Measurements from ENCODE around the gene RDH5. TPM values are rescaled to one million over a fixed set of nuclear protein-coding genes. Genes with fewer than 3 reads are reported as not detected.

Gene RDH5
- total and polyA plus RNA-seq, 8 donors, result 4.3 to 11.6 (median 10.2) TPM

- Histone ChIP-seq H3K27me3 (no peaks in the 10 kb centered on the region), H3K9me3 (no peaks in the 10 kb centered on the region), H3K4me3 (peak overlapping the region; percentile 78 to 93), H3K36me3 (peaks cover 0 to 46% of the 10 kb centered on the region in 2 donors), H3K4me1 (peaks cover 15 to 70% of the 10 kb centered on the region in 2 donors), H3K27ac (peak overlapping the region; percentile 97 to 100)
- intact Hi-C loops (cut with DNase I), result no loop called here
- DNase-seq (peak in 2 of 4 donors; percentile 58 to 82), ATAC-seq (peak; percentile 17)
- TF ChIP-seq CTCF (IDR thresholded peaks at IDR 0.05), result no peak
Observed at GRCh38 chr12:55727643-55728185, 7.5 kb downstream of the RDH5 start.

- intact Hi-C loops (cut with DNase I), result no loop called here
- Histone ChIP-seq H3K36me3 (peaks cover 0 to 39% of the 10 kb centered on the region in 2 donors), H3K27me3 (no peaks in the 10 kb centered on the region), H3K4me1 (peaks cover 15 to 70% of the 10 kb centered on the region in 2 donors), H3K27ac (peak overlapping the region; percentile 97 to 100), H3K4me3 (peak overlapping the region; percentile 78 to 93), H3K9me3 (no peaks in the 10 kb centered on the region)
- ATAC-seq (peak; percentile 59), DNase-seq (peak in 3 of 4 donors; percentile 87 to 94 (median 90))
- TF ChIP-seq CTCF (IDR thresholded peaks at IDR 0.05), result no peak
Observed at GRCh38 chr12:55728186-55728938, 8.2 kb downstream of the RDH5 start.

- intact Hi-C loops (cut with DNase I), result no loop called here
- Histone ChIP-seq H3K4me3 (peak within 1 kb of the TSS; percentile 78 to 93), H3K9me3 (no peaks in the 10 kb centered on the region), H3K4me1 (peaks cover 15 to 63% of the 10 kb centered on the region in 2 donors), H3K36me3 (peaks cover 0 to 31% of the 10 kb centered on the region in 2 donors), H3K27ac (peak within 1 kb of the TSS; percentile 97 to 100), H3K27me3 (no peaks in the 10 kb centered on the region)
- ATAC-seq (peak; percentile 82), DNase-seq (peak; percentile 87 to 98 (median 94))
- no peak for TF ChIP-seq CTCF (IDR thresholded peaks at IDR 0.05)
Observed at GRCh38 chr12:55728939-55729818, 9.0 kb downstream of the RDH5 start, which contains the start of gene CD63. CD63 (minus strand) TSS chr12:55729009; CDS start chr12:55728341, 668 bp downstream.

- peaks cover 0 to 22% of the 10 kb centered on the region in 2 donors for H3K36me3 ChIP-seq
- H3K27me3 ChIP-seq, result no peaks in the 10 kb centered on the region
- H3K4me1 ChIP-seq, result peaks cover 15 to 54% of the 10 kb centered on the region in 2 donors
- DNase-seq (peak in 2 of 4 donors; percentile 64 to 66), ATAC-seq (peak; percentile 52)
- H3K9me3 ChIP-seq, result no peaks in the 10 kb centered on the region
- TF ChIP-seq CTCF (IDR thresholded peaks at IDR 0.05), result no peak
- peak overlapping the region; percentile 78 to 93 for H3K4me3 ChIP-seq
- H3K27ac ChIP-seq, result peak overlapping the region; percentile 97 to 100
- intact Hi-C loops (cut with DNase I), result no loop called here
Observed at GRCh38 chr12:55729819-55730818, 9.9 kb downstream of the RDH5 start.

Measured in left lung (tissue), 10 donors.